GM18526 (cell line): ENCODE results near the gene FSTL4.

Experiments used
- POLR2A ChIP-seq: IDR thresholded peaks from 3 replicates; pipeline ENCODE4 v1.6.1; 2011; ENCODE audit not compliant: insufficient read length; ENCODE audit errors: extremely low read depth

The FSTL4 gene

GRCh38 chr5:133467826-133468463 is 144.4 kb downstream of the FSTL4 start:
- TF ChIP-seq POLR2A: no peak

- no peak for TF ChIP-seq POLR2A
These were observed 145.0 kb downstream of the FSTL4 start for GRCh38 chr5:133467335-133467779.

GRCh38 chr5:133466556-133467334 is 145.6 kb downstream of the FSTL4 start:
- TF ChIP-seq POLR2A: no peak

- no peak for TF ChIP-seq POLR2A
These were observed 148.3 kb downstream of the FSTL4 start for GRCh38 chr5:133464013-133464412.

- no peak for TF ChIP-seq POLR2A
These were observed 150.4 kb downstream of the FSTL4 start for GRCh38 chr5:133461796-133462516.

GRCh38 chr5:133460172-133460758 is 152.1 kb downstream of the FSTL4 start:
- TF ChIP-seq POLR2A: no peak

- TF ChIP-seq POLR2A: no peak
These were observed 152.7 kb downstream of the FSTL4 start for GRCh38 chr5:133459474-133460160.

GRCh38 chr5:133458435-133458834 is 153.9 kb downstream of the FSTL4 start:
- TF ChIP-seq POLR2A: no peak

- TF ChIP-seq POLR2A: no peak
These were observed 154.6 kb downstream of the FSTL4 start for GRCh38 chr5:133457439-133458355.

GRCh38 chr5:133456933-133457402 is 155.4 kb downstream of the FSTL4 start:
- no peak for TF ChIP-seq POLR2A

GRCh38 chr5:133455676-133456075 is 156.7 kb downstream of the FSTL4 start:
- TF ChIP-seq POLR2A: no peak

GRCh38 chr5:133454442-133454841 is 157.9 kb downstream of the FSTL4 start:
- no peak for TF ChIP-seq POLR2A

- TF ChIP-seq POLR2A: no peak
These were observed 158.5 kb downstream of the FSTL4 start for GRCh38 chr5:133453831-133454230.
